Measurements from ENCODE around the gene DDRGK1. TPM values are rescaled to one million over a fixed set of nuclear protein-coding genes. Genes with fewer than 3 reads are reported as not detected.

The DDRGK1 gene
- total RNA-seq, 1 donor from 2014 or later: 36.5 TPM

DNA sequence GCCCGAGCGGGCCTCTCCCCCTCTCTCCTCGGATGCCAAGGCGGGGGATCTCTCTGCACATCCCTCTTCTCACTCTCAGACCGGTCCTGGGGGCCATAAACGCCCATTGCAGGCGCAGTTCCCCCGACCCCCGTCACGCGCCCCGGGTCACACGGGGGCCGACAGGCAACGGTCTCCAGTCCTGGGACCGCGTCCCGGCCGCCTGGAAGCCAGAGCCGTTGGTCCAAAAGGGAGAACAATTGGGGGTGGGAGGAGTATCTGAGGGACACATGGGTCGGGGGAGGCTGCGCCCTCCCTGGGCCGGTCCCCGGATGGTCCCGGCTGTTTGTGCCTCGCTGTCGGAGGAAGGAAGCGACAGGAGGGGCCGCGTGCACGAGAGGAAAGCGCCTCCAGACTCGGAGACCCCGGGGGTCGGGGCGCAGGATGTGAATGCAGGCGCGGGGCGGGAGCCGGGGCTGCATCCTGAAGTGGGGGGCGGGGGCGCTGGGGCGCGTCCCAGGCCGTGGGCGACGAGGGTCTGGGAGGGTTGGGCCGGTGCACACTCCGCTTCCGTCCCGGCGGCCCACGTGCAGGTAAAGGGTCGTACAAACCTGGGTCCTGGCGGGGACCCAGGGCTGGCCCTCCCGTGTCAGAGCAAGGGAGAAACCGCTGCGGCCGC, 33.6 kb upstream of the DDRGK1 start:
- DNase-seq (ENCODE audit: missing footprints): peak; percentile 21
- ATAC-seq: no peak
- intact Hi-C loops (cut with DNase I): no loop called here

DNA sequence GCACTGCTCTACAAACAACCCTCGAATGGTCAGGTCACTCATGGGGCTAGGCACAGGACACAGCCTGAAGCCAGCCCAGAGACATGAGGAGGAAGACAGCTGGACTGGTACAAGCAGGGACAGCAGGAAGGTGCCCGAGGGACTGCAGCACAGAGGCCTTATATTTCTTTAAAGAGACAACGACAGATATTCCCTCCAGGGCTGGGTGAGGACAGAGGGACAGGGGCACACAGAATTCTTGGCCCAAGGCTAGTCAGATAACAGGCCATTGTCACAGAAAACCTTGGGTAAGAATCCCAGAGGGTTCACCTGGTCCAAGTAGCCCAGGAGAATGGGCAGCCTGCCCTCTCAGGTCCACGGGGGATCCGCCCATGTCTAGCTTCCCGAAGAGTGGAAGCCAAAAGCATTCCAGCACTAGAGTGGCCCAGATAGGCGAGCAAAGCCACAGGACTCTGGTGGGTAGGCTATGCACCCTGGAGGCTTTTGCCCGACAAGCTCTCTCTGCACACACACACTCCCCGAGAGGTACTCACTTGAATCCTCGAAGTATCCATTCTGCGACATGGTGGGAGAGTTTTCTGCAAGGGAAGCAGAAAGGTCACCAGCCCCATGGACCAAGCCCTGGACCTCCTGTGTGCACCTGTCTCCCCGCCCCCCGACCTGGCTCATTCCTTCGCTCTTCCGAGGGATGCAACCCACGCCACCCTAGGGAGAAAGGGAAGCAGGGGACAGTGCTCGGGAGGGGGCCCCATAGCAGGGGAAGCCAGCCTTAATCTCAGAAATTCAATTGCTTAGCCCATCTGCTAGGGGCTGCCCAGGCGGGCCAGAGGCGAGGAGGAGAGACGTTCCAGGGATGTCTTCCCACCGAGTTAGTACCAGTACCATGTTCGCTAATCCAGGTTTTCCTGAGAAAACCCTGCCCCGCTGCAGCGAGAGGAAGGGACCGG, 32.8 kb upstream of the DDRGK1 start:
- intact Hi-C loops (cut with DNase I): no loop called here
- DNase-seq (ENCODE audit: missing footprints): peak; percentile 68
- ATAC-seq: no peak

DNA sequence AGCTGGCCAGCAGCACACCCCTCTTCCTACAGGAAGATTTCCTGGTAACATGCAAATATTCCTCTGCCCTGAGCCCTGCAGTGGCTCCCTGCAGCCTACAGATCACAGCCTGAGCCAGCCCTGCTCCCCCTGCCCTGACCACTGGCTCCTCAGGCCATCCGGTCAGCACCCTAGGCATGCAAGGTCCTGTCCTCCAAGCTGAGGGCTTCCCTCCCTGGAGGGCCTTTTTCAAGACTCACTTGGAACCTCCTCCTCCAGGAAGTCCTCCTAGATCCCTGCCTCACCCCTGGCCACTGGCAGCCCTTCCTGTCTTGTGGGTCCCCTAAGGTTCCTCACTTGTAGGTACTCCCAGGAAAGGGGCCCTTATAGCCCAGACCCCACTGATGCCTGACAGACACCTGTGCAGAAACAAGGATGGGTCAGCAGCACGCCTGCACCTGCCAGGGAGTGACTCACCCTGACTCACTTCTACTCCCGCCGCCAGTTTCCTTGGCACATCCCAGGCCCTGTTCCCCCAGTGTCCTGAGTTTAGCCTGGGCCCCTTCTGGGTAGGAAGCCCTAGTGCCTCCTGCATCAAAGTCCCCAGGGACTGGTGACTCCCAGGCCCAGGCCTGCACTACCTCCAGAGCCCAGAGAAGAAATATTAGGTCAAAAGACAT, 31.3 kb upstream of the DDRGK1 start:
- DNase-seq (ENCODE audit: missing footprints): peak; percentile 20
- intact Hi-C loops (cut with DNase I): no loop called here
- ATAC-seq: no peak

DNA sequence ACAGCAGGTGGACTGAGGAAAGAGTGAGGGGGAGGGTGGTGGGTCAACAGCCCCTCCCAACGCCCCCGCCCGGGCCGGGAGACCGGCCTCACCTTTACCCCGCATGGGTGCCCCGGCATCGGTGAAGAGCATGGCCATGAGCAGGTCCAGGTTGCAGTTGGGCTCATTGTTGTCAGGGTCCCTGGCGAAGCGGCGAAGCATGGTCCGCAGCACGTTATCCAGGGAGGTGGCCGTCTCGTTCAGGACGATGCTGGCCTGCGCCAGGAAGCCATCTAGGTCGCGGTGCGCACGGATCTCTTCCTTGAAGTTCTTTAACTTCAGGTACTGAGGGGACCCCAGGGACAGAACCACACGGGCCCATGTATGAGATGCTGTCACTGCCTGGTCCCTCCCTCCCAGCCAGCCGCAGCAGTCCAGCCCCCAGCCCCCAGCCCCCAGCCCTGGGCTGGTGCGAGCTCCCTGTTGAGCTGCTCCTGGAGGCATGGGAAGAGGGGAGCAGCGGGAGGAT, 29.6 kb upstream of the DDRGK1 start:
- DNase-seq (ENCODE audit: missing footprints): no peak
- intact Hi-C loops (cut with DNase I): no loop called here
- no peak for ATAC-seq

DNA sequence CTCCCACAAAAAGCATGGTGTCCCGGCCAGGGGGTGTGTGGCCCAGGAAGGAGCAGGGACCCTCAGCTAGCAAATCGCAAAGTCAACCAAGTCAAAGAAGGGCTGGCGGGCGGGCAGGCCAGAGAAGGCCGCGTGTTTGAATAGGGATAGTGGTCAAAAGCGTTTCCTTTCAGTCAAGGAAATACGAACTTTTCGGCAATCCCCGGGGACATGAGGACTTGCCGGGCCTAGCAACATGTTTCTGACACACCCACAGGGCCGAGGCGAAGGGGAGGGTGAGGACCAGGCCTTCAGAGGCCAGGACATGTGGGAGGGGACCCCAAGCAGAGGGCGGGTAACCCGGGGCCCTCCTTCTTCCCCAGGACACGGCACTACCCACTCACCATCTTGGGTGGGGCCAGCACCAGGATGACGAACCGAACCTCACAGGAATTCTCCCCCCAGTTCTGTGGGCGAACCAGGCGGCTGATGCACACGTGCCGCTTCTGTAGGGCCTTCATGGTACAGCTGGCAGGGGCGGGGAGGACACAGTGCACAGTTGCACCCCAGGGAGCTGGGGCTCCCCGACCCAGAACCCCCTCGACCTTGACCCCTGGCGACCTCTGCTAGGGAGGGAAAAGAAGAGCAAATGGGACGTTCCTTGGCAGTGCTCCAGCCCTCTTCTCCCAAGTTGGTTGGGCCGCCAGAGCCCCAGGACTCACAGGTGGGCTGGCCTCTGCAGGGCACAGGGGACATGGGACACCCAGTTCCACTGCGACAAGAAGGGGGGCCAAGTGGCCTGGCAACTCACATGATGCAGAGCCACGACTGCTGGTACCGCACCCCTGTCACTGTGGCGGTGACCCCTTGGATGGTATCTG, 28.9 kb upstream of the DDRGK1 start:
- intact Hi-C loops (cut with DNase I): no loop called here
- ATAC-seq (no peak), DNase-seq (ENCODE audit: missing footprints) (peak; percentile 59)

DNA sequence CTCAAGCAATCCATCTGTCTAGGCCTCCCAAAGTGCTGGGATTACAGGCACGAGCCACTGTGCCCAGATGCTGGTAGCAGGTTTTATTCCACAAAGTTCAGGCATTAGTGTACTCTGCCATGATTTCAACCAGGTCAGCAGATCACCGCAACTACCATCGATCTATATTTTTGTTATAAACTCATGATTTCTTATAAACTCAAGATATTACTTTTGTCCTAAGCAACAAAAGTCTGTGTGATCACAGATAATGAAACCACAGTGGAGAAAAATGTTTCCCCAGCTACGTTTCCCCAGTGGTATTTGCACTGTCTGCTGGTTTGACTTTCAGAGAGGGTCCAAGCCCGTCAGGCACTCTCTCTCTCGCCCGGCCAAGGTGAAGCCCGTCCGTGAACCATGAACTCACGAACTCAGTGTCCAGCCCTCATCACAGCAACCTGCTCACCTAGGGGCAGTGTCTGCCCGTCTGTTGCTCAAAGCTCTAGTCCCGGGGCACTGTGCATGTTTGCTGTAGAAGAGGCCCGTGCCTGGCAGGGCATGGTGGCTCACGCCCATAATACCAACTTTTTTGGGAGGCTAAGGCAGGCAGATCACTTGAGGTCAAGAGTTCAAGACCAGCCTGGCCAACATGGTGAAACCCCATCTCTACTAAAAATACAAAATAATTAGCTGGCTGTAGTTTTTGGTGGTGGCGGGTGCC, 27.6 kb upstream of the DDRGK1 start:
- DNase-seq (ENCODE audit: missing footprints) (peak; percentile 55), ATAC-seq (no peak)
- intact Hi-C loops (cut with DNase I): no loop called here

DNA sequence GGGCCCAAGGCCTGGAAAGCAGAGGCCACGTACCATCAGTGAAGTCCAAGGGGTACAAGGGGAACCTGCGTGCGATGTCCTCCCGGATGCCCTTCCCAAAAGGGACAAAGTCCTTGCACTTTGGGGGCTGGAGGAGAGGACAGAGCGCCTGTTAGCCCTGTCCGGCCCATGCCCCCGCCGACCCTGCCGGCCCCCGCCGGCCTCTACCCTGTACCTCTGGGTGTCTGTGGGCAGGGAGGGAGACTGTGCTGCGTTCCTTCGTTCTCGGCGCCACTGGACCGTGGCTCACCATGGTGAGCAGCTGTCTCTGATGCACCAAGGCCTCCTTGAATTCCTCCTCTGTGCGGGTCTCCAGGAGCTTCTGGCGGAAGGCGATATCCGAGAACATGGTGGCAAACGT, 26.6 kb upstream of the DDRGK1 start:
- intact Hi-C loops (cut with DNase I): no loop called here
- DNase-seq (ENCODE audit: missing footprints): peak; percentile 25
- no peak for ATAC-seq

DNA sequence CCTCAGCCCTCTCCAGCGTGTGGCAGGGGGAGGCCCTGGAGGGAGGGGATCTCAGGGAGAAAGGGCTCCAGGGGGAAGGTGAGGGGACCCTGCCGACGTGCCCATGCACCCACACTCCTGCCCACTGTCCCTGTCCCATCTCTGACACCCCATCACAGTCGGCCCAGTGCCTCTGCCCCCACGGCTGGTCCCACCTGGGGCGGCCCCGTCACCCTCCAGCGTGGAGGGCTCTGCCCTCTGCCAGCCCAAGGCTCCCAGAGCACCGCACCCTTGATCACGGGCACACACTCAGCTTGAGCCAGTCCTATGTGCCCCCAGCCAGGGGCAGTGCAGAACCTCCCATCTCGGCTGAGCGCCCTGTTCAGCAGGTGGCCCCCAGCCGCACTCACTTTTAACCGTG, 25.3 kb upstream of the DDRGK1 start:
- intact Hi-C loops (cut with DNase I): loop anchor here (10.0 kb wide), 1 partner anchor 45 kb away; no protein-coding TSS in a partner anchor
- ATAC-seq (no peak), DNase-seq (ENCODE audit: missing footprints) (no peak)

DNA sequence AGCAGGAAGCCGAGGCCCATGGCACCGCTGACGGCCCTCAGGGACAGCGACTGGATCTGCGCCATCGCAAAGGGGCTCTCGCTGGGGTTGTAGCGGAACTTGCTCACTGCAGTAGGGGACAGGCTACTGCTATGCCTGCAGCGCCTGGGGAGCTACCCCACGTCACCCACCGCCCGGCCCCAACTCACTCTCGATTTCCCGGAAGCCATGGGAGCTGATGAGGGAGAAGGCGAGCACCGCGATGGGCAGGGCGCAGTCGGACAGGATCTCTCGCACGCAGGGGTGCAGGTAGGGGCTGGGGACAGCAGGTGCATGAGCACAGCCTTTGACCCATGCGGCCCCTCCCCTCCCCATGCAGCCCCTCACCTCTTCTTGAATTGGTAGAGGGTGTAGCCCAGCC, 24.7 kb upstream of the DDRGK1 start:
- DNase-seq (ENCODE audit: missing footprints) (peak; percentile 61), ATAC-seq (no peak)
- intact Hi-C loops (cut with DNase I): loop anchor here (10.0 kb wide), 1 partner anchor 46 kb away; no protein-coding TSS in a partner anchor

DNA sequence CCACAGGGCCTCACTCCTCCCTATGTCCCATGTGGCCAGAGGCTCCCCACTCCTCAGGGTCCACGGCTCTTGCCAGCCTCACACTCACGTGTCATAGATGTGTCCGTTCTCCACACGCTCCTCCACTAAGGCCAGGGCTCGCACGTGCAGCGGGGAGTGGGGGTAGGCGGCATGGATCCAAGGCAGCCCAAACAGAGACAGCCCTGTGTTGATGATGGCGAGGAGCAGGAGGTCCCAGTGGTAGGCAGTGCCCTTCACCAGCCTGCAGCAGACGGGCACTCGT, 24.2 kb upstream of the DDRGK1 start:
- DNase-seq (ENCODE audit: missing footprints): no peak
- intact Hi-C loops (cut with DNase I): loop anchor here (10.0 kb wide), 1 partner anchor 46 kb away; no protein-coding TSS in a partner anchor
- no peak for ATAC-seq

DNA sequence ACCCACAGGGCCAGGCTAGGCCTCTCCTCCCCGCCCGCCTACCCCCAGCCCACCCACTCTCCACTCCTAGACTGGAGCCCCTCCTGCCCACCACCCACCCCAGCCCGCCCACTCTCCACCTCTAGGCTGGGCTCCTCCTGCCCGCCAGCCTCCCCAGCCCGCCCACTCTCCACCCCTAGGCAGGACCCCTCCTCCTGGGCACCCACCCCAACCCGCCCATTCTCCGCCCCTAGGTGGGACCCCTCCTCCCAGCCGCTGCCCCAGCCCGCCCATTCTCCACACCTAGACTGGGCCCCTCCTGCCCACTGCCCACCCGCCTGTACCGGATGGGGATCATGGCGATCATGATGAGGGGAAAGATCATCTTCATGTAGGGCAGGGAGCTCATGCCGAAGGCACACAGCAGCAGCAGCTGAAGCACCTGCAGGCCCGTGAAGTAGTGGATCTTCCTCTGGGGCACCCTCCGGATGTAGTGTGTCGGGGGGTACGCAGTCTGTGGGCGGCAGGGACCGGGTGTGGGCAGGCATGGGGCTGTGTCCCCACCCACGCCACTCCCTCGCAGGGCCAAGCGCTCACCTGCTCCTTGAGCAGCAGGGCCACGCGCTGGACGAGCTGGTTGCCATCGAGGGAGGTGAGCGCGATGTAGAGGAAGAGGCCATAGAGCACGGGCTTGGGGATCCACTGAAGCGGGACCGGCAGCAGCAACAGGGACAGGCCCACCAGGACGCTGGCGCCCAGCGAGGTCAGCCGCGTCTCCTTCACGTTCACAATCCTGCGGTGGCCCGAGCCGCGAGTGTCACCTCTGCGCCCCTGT, 23.7 kb upstream of the DDRGK1 start:
- intact Hi-C loops (cut with DNase I): loop anchor here (10.0 kb wide), 1 partner anchor 47 kb away; no protein-coding TSS in a partner anchor
- no peak for ATAC-seq
- DNase-seq (ENCODE audit: missing footprints): peak; percentile 67

DNA sequence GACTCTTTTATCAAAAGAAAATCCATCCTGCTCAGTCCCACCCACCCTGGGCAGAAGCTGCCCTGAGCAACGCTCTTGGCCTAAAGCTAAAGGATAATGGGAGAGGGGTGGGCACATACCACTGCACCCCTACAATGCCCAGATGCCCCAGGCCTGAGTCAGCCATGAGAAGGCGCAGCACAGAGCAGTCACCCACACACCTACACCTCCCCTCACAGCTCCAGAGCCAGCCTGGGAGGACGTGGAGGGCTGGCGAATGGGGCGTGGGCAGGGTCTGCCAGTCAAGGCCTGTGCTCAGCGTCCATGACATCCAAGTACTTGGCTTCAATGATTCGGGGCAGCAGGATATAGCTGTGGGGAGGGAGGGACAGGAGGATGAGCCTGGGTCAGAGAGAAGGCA, 23.0 kb upstream of the DDRGK1 start:
- ATAC-seq: no peak
- intact Hi-C loops (cut with DNase I): loop anchor here (10.0 kb wide), 1 partner anchor 47 kb away; no protein-coding TSS in a partner anchor
- peak; percentile 33 for DNase-seq (ENCODE audit: missing footprints)

DNA sequence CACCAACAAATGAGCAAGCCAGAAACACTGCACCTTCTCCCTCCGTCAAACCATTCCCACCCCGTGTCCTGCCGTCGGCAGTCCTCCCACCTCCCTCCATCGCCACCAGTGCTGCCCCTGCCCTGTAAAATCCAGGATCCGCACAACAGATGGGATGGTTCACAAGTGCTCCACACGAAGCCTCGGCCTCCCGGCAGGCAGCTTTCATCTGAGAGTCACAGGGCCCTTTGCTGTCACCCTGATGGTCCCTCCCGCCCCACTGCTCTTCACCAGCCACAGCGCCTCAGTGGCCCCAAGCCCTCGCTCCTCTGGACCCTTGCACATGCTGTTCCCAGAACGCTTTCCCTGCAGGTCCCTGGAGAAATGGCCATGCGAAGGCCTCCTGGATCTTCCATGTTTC, 22.4 kb upstream of the DDRGK1 start:
- ATAC-seq (no peak), DNase-seq (ENCODE audit: missing footprints) (peak; percentile 64)
- intact Hi-C loops (cut with DNase I): loop anchor here (10.0 kb wide), 1 partner anchor 48 kb away; no protein-coding TSS in a partner anchor

DNA sequence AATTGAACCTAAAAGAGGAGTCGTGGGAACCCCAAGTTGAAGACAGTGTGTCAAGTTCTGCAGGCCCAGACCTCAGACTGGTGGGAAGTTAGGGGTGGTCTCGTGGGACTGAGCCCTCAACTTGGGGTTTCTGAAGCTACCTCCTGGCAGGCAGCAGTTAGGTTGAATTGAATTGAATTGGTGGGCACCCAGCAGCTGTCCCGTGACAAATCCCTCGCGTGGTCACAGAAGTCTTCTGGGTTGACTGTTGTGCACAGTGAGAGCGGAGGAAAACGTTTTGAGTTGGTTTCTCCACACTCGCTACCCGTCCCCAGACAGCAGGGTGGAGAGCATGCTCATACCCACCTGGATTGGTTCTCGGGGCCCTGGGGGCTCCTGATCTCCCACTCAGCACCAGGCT, 21.6 kb upstream of the DDRGK1 start:
- ATAC-seq (no peak), DNase-seq (ENCODE audit: missing footprints) (no peak)
- intact Hi-C loops (cut with DNase I): loop anchor here (10.0 kb wide), 1 partner anchor 49 kb away; no protein-coding TSS in a partner anchor

DNA sequence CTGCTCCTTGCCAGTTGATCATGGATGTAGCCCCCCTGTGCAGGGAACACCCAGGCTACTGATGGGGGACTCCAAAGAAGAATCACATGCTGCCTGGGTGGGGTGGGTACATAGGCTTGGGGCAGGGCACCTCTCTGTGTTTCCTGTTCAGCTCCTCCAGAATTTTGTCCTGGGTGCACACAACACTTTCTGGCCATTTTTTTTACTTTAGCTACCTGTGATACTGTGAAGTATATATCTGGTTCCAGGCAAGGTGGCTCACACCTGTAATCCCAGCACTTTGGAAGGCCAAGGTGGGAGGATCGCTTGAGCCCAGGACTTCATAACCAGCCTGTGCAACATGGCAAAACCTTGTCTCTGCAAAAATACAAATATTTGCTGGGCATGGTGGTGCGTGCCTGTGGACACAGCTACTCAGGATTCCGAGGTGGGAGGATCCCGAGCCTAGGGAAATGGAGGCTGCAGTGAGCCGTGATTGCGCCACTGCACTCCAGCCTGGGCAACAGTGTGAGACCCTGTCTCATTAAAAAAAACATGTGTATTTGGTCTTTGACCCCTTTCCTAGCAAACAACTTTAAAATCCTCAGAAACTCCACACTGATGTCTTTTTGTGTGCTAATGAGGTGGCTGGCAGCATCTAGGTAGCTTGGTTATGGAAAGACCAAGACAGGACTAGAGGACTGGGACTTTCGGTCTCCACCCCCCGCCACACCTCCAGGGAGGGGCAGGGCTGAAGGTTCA, 20.4 kb upstream of the DDRGK1 start:
- no peak for ATAC-seq

DNA sequence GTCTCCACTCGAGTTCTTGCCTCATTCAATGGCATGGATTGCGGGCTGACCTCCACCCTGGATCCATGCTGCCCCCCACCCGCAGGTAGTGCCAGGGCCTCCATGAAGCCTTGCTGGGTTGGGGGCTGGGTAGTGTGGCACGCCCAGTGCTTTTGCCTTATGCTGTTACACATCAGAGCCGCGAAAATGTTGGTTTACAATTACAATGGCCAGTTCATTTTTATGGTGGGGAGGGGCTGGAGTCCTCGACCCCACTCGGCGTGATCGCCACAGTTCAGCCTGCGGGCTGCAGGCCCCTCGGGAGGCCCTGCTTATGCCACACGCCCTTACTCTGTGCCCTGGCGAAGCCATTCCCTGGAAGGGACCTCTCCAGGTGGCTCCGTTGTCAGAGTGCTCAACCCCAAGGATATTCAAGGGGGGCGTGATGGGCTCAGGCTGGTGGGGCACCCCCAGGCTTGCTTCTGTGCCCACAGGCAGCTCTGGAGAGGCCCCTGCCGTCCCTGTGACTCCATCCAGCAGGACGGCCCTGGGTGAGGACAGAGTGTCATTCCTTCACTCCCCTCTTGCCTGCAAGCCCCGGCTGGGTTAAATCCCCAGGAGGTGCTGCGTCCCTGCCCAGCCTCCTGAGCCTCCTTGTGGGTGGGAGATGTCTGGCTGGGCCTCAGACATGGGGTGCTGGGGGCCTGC, 19.7 kb upstream of the DDRGK1 start:
- ATAC-seq (no peak), DNase-seq (ENCODE audit: missing footprints) (no peak)
- intact Hi-C loops (cut with DNase I): loop anchor here (10.0 kb wide), 1 partner anchor 51 kb away; no protein-coding TSS in a partner anchor

More for the DNA sequence above, 20.4 kb upstream of the DDRGK1 start:
- DNase-seq (ENCODE audit: missing footprints): peak; percentile 37
- intact Hi-C loops (cut with DNase I): loop anchor here (10.0 kb wide), 1 partner anchor 50 kb away; no protein-coding TSS in a partner anchor

All from Right ventricle myocardium inferior (tissue), 1 donor.